Measurements from ENCODE around the gene SERP2. TPM values are rescaled to one million over a fixed set of nuclear protein-coding genes. Genes with fewer than 3 reads are reported as not detected.
A peak's percentile ranks its signal among the peaks of the same experiment; 100 is the strongest.

SERP2 gene
- total RNA-seq, 4 donors from 2014 or later, result 3.6 to 5.7 (median 4.7) TPM; not detected in 1

DNA sequence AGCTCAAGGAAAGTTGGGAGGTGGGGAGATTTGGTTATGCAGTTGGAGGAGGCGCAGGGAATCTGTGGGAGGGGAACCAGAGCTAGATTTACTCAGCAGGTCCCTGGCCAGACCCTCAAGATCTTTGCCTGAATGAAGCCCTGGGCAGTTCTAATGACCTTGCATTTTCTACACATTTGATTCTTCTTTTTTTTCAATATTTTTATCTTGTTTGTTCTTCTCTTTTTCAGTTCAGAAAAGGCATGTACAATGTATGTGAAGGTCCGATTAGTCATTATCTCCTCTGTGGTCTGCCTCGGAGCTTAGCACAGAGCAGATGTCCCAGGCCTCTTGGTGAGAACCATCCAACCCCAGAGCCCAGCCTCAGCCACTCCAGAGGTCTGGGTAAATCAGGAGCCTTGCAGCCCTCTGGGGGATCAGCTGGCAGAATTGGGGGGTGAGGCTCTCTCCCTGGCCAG is 24.2 kb downstream of the SERP2 start:
- H3K36me3 ChIP-seq, result no peaks in the 10 kb centered on the region
- no peak overlapping the region for H3K27ac ChIP-seq
- peaks cover 30 to 43% of the 10 kb centered on the region in 2 donors for H3K4me1 ChIP-seq
- no peaks in the 10 kb centered on the region for H3K27me3 ChIP-seq
- no peaks in the 10 kb centered on the region for H3K9me3 ChIP-seq
- no peak for DNase-seq
- 86 to 93% methylated on average over 3 of the region's 3 CpGs for WGBS, 2 donors
- intact Hi-C loops (cut with DNase I), result no loop called here
- no peak overlapping the region for H3K4me3 ChIP-seq (replicated peaks in 1 of 3)
- no peak for TF ChIP-seq POLR2A (IDR thresholded peaks at IDR 0.05)
- TF ChIP-seq, protein P1, sequence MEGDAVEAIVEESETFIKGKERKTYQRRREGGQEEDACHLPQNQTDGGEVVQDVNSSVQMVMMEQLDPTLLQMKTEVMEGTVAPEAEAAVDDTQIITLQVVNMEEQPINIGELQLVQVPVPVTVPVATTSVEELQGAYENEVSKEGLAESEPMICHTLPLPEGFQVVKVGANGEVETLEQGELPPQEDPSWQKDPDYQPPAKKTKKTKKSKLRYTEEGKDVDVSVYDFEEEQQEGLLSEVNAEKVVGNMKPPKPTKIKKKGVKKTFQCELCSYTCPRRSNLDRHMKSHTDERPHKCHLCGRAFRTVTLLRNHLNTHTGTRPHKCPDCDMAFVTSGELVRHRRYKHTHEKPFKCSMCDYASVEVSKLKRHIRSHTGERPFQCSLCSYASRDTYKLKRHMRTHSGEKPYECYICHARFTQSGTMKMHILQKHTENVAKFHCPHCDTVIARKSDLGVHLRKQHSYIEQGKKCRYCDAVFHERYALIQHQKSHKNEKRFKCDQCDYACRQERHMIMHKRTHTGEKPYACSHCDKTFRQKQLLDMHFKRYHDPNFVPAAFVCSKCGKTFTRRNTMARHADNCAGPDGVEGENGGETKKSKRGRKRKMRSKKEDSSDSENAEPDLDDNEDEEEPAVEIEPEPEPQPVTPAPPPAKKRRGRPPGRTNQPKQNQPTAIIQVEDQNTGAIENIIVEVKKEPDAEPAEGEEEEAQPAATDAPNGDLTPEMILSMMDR (IDR thresholded peaks at IDR 0.05), result no peak

DNA sequence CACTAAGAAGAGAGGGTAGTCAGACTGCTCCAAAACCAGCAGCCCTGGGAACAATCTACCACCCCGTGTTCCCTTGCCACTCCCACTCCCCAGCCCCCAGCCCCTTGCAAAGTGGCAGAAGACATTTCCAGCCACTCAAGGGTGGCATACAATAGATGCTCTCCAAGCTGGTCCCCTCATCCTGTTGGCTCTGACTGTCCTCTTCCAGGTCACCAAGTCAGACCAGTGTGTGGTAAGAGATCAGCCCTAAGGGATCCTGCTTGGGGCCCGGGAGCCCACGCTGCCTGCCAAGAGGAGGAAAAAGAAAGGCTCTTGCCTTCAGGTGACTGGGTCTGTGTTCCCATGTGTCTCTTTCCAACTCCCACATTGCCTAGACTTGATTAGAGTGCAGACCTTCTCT is 25.0 kb downstream of the SERP2 start:
- DNase-seq, result no peak
- WGBS, 2 donors, result 90 to 94% methylated on average over 3 of the region's 3 CpGs
- peaks cover 35 to 51% of the 10 kb centered on the region in 2 donors for H3K4me1 ChIP-seq
- TF ChIP-seq, protein P1 (IDR thresholded peaks at IDR 0.05), result no peak
- TF ChIP-seq POLR2A (IDR thresholded peaks at IDR 0.05), result no peak
- no peaks in the 10 kb centered on the region for H3K9me3 ChIP-seq
- H3K4me3 ChIP-seq (replicated peaks in 1 of 3), result no peak overlapping the region
- no peaks in the 10 kb centered on the region for H3K36me3 ChIP-seq
- no peaks in the 10 kb centered on the region for H3K27me3 ChIP-seq
- H3K27ac ChIP-seq, result no peak overlapping the region
- intact Hi-C loops (cut with DNase I), result no loop called here

- Histone ChIP-seq H3K36me3 (no peaks in the 10 kb centered on the region), H3K4me3 (replicated peaks in 1 of 3) (no peak overlapping the region), H3K4me1 (peaks cover 39 to 56% of the 10 kb centered on the region in 2 donors), H3K27ac (no peak overlapping the region), H3K27me3 (no peaks in the 10 kb centered on the region), H3K9me3 (no peaks in the 10 kb centered on the region)
- no peak for DNase-seq
- TF ChIP-seq, protein P1 (IDR thresholded peaks at IDR 0.05), result no peak
- TF ChIP-seq POLR2A (IDR thresholded peaks at IDR 0.05), result no peak
- WGBS, 2 donors, result 89 to 93% methylated on average over 3 of the region's 3 CpGs
- intact Hi-C loops (cut with DNase I), result no loop called here
Observed at GRCh38 chr13:44399074-44399473, 25.4 kb downstream of the SERP2 start.

DNA sequence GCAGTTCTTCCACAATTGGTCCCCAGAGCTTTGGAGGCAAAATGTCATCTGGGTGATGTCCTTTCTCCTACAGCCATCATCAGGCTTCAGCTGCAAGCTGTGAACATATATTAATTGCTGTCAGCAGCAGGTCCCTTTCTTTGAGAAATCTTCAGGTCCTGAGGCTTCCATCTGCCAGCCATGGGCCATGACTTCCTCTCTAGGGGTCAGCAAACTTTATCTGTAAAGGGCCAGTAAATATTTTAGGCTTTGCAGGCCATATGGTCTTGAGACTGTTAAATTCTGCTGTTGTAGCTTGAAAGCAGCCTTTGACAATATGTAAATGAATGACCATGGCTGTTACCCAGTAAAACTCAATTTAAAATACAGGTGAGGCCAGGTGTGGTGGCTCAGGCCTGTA is 27.1 kb downstream of the SERP2 start:
- H3K4me3 ChIP-seq (replicated peaks in 1 of 3), result no peak overlapping the region
- DNase-seq, result no peak
- intact Hi-C loops (cut with DNase I), result no loop called here
- H3K27me3 ChIP-seq, result no peaks in the 10 kb centered on the region
- peaks cover 45 to 68% of the 10 kb centered on the region in 2 donors for H3K4me1 ChIP-seq
- no peaks in the 10 kb centered on the region for H3K9me3 ChIP-seq
- no peak overlapping the region for H3K27ac ChIP-seq
- TF ChIP-seq, protein P1 (IDR thresholded peaks at IDR 0.05), result no peak
- no peaks in the 10 kb centered on the region for H3K36me3 ChIP-seq

DNA sequence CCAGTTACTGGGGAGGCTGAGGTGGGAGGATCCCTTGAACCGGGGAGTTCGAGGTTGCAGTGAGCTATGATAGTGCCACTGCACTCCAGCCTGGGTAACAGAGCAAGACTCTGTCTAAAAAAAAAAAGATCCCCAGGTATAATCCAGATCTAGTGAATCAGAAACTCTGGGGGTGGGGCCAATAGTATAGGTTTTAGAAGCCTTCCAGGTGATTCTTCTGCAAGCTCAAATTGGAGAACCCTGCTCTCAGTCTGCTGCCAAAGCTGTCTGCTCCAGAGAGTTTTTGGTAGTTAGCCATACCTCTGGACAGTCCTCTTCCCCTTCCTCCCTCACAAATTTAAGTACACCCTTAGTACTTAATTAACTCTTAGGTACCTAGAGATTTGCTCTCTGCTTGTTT is 28.0 kb downstream of the SERP2 start:
- TF ChIP-seq, protein P1 (IDR thresholded peaks at IDR 0.05), result no peak
- TF ChIP-seq POLR2A (IDR thresholded peaks at IDR 0.05), result no peak
- Histone ChIP-seq H3K36me3 (no peaks in the 10 kb centered on the region), H3K4me3 (replicated peaks in 1 of 3) (no peak overlapping the region), H3K27me3 (no peaks in the 10 kb centered on the region), H3K9me3 (no peaks in the 10 kb centered on the region), H3K27ac (peak overlapping the region in 2 of 3 donors; percentile 7 to 77), H3K4me1 (peaks cover 43 to 69% of the 10 kb centered on the region in 2 donors)
- intact Hi-C loops (cut with DNase I), result no loop called here
- 65 to 67% methylated on average over 2 of the region's 2 CpGs for WGBS, 2 donors
- DNase-seq, result peak; percentile 29 to 41

Measured in thyroid gland (tissue), 4 donors.